Esophagus muscularis mucosa (tissue), 4 donors: ENCODE results near the gene MR1. TPM values are rescaled to one million over a fixed set of nuclear protein-coding genes. Genes with fewer than 3 reads are reported as not detected.

Experiments
- DNase-seq: peaks from one replicate; pipeline ENCODE4 v3.0.0-alpha.2; 2017; ENCODE audit errors: extremely low spot score
- H3K27ac ChIP-seq, 4 donors: fragments of 200-600 bp; sonication (generic); replicated peaks in 1 of 4; 1 replicate in 3 of 4; 2 replicates in 1 of 4; pipeline ENCODE4 v1.5.1; 2016 to 2019; ENCODE audit warnings: mild to moderate bottlenecking in 1 of 4
- H3K27me3 ChIP-seq, 4 donors: fragments of 200-600 bp; sonication (generic); one replicate each; pipeline versions ENCODE4 v1.5.1 to v1.6.0; 2016 to 2019
- H3K36me3 ChIP-seq, 4 donors: fragments of 200-600 bp; sonication (generic); one replicate each; pipeline ENCODE4 v1.5.1; 2016 to 2019
- H3K4me1 ChIP-seq, 4 donors: fragments of 200-600 bp; sonication (generic); one replicate each; pipeline ENCODE4 v1.5.1; 2016 to 2019
- H3K4me3 ChIP-seq, 4 donors: fragments of 200-600 bp; sonication (generic); 1 replicate in 2 of 4; 2 replicates in 2 of 4; pipeline ENCODE4 v1.5.1; 2016 to 2019; ENCODE audit warnings: mild to moderate bottlenecking in 4 of 4, moderate library complexity in 1 of 4
- H3K9me3 ChIP-seq, 4 donors: fragments of 200-600 bp; sonication (generic); 1 replicate in 3 of 4; 2 replicates in 1 of 4; pipeline ENCODE4 v1.5.1; 2016 to 2019
- EP300 ChIP-seq: sonication (generic); formaldehyde crosslinking; IDR thresholded peaks from one replicate; pipeline ENCODE4 v1.6.1; 2017; ENCODE audit warnings: antibody characterized with exemption
- POLR2A ChIP-seq: fragments of 450-650 bp; IDR thresholded peaks from one replicate; pipeline ENCODE4 v1.6.1; 2017; ENCODE audit warnings: antibody characterized with exemption, moderate library complexity, mild to moderate bottlenecking, low read depth
- POLR2AphosphoS5 ChIP-seq, 2 donors: sonication (generic); formaldehyde crosslinking; IDR thresholded peaks; one replicate each; pipeline ENCODE4 v1.6.1; 2017; ENCODE audit warnings: antibody characterized with exemption in 2 of 2
- WGBS: methylation state at CpG from one replicate; pipeline ENCODE4 v1.1.5; 2018; 5-methylcytosine and 5-hydroxymethylcytosine counted together
- intact Hi-C: fragments of 100-400 bp; cut with DNase I; formaldehyde crosslinking; loops from one replicate; pipeline ENCODE4 v1.15.1; 2023
- total RNA-seq, 4 donors: library from RNA; depleted of rRNA; stranded (reverse); fragments of >200 nt; gene quantifications; one replicate each; pipeline versions ENCODE4 v1.1.0 to v1.2.1, GENCODE V29; 2016
- TF ChIP-seq, protein P1 (sequence below), 3 experiments: fragments of 200-600 bp in 2 of 3; fragments of 450-650 bp in 1 of 3; sonication (generic) in 2 of 3; IDR thresholded peaks; one replicate each; pipeline ENCODE4 v1.5.1; 2017 to 2019; ENCODE audit warnings: antibody characterized with exemption in 3 of 3, mild to moderate bottlenecking in 2 of 3, moderate library complexity in 1 of 3

Gene MR1
- total RNA-seq, 4 donors from 2014 or later, result 10.8 to 23.5 (median 15.4) TPM

GRCh38 chr1:181095260-181095659, 61.5 kb downstream of the MR1 start:
- no peak for DNase-seq
- WGBS, result 87% methylated on average over 8 of the region's 8 CpGs
- Histone ChIP-seq H3K36me3 (peaks cover 0 to 5% (median 0%) of the 10 kb centered on the region in 4 donors), H3K9me3 (no peaks in the 10 kb centered on the region), H3K4me1 (peaks cover 74 to 91% (median 83%) of the 10 kb centered on the region in 4 donors), H3K27ac (peak overlapping the region; percentile 57 to 73 (median 68)), H3K27me3 (no peaks in the 10 kb centered on the region), H3K4me3 (no peak overlapping the region)
- TF ChIP-seq, protein P1, sequence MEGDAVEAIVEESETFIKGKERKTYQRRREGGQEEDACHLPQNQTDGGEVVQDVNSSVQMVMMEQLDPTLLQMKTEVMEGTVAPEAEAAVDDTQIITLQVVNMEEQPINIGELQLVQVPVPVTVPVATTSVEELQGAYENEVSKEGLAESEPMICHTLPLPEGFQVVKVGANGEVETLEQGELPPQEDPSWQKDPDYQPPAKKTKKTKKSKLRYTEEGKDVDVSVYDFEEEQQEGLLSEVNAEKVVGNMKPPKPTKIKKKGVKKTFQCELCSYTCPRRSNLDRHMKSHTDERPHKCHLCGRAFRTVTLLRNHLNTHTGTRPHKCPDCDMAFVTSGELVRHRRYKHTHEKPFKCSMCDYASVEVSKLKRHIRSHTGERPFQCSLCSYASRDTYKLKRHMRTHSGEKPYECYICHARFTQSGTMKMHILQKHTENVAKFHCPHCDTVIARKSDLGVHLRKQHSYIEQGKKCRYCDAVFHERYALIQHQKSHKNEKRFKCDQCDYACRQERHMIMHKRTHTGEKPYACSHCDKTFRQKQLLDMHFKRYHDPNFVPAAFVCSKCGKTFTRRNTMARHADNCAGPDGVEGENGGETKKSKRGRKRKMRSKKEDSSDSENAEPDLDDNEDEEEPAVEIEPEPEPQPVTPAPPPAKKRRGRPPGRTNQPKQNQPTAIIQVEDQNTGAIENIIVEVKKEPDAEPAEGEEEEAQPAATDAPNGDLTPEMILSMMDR (IDR thresholded peaks at IDR 0.05), result no peak
- TF ChIP-seq EP300, result no peak
- TF ChIP-seq POLR2AphosphoS5 (IDR thresholded peaks at IDR 0.05), result no peak
- no peak for TF ChIP-seq POLR2A
- intact Hi-C loops, result no loop called here

DNA sequence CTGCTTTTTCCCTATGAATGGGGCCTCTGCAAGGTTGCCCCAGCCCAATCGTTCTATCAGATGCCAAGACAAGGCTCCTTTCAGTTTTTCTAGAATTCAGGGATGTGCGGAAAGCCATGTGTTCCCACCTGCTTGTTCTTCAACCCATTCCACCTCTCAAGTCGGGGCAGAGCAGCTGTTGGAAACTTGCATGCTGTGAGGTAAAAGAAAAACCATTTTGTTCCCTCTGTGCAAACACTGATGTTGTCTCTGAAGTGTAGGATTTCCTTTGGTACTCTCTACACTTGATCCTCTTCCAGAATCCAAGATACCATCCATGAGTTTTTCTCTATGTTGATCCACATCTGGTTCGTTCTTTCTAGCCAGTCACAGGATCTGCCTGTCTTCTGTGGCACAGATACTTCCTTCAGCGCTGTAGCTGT, 62.0 kb downstream of the MR1 start:
- H3K27me3 ChIP-seq, result no peaks in the 10 kb centered on the region
- H3K9me3 ChIP-seq, result no peaks in the 10 kb centered on the region
- TF ChIP-seq POLR2A (no peak), EP300 (no peak), POLR2AphosphoS5 (IDR thresholded peaks at IDR 0.05) (no peak)
- TF ChIP-seq, protein P1 (IDR thresholded peaks at IDR 0.05), result no peak
- H3K4me3 ChIP-seq, result no peak overlapping the region
- intact Hi-C loops, result no loop called here
- peaks cover 0 to 5% (median 0%) of the 10 kb centered on the region in 4 donors for H3K36me3 ChIP-seq
- 80% methylated on average over 5 of the region's 5 CpGs for WGBS
- DNase-seq, result no peak
- peak overlapping the region; percentile 57 to 73 (median 68) for H3K27ac ChIP-seq
- peaks cover 73 to 91% (median 81%) of the 10 kb centered on the region in 4 donors for H3K4me1 ChIP-seq

GRCh38 chr1:181097242-181097641, 63.5 kb downstream of the MR1 start:
- Histone ChIP-seq H3K27me3 (no peaks in the 10 kb centered on the region), H3K36me3 (peaks cover 0 to 3% (median 0%) of the 10 kb centered on the region in 4 donors), H3K9me3 (no peaks in the 10 kb centered on the region), H3K4me1 (peaks cover 63 to 88% (median 77%) of the 10 kb centered on the region in 4 donors), H3K4me3 (no peak overlapping the region), H3K27ac (peak overlapping the region; percentile 57 to 73 (median 68))
- TF ChIP-seq POLR2AphosphoS5 (IDR thresholded peaks at IDR 0.05), result no peak
- no peak for TF ChIP-seq POLR2A
- no peak for TF ChIP-seq EP300
- TF ChIP-seq, protein P1 (IDR thresholded peaks at IDR 0.05), result no peak
- DNase-seq, result no peak
- WGBS, result 56% methylated on average over 7 of the region's 7 CpGs
- intact Hi-C loops, result no loop called here

DNA sequence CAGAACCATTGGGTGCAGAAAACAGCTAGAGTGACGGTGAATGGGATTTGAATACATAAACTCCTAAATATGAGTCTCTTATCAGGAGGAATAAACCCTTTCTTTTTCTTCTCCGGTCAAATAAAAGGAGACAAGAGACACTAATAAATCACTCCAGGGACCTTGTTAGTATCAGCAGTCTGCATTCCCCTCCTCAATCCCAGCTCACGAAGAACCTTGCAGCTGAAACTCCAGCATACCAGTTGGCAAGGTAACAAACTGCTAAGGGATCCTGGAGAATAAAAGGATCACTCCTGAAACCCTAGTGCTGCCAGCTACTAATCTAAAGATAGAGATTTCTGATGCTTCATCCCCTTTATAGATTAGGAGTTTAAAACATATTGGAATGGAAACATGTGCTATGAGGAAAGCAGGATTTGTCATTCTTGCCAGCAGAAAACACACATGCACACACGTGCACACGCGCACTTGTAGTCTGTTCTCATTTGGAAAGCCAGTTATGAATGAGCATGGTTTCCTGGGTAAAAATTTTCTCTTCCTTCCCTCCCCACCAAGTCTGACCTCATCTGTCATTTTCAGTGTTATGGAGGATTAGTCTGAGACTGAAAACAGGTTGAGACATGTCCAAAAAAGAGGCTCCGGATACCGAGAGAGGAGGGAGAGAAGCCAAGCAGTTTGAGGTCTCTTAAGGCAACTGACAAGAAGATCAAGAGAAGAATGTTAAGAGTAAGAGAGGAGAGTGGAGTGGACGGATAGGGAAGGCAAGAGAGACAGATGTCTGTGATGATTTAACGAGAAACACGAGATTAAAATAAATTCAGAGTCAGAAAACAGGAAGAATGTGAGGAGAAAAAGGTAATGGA, 65.6 kb downstream of the MR1 start:
- Histone ChIP-seq H3K9me3 (no peaks in the 10 kb centered on the region), H3K4me3 (no peak overlapping the region), H3K27me3 (no peaks in the 10 kb centered on the region), H3K36me3 (no peaks in the 10 kb centered on the region), H3K27ac (peak overlapping the region in 3 of 4 donors; percentile 20 to 30 (median 30)), H3K4me1 (peaks cover 52 to 87% (median 79%) of the 10 kb centered on the region in 4 donors)
- DNase-seq, result no peak
- 23% methylated on average over 11 of the region's 11 CpGs for WGBS
- intact Hi-C loops, result no loop called here
- TF ChIP-seq, protein P1 (IDR thresholded peaks at IDR 0.05), result no peak
- TF ChIP-seq POLR2A (no peak), EP300 (no peak), POLR2AphosphoS5 (IDR thresholded peaks at IDR 0.05) (no peak)
